ENCODE results near the gene RMND1. TPM values are rescaled to one million over a fixed set of nuclear protein-coding genes. Genes with fewer than 3 reads are reported as not detected.

The RMND1 gene
- total and polyA plus RNA-seq, 9 of the 15 experiments (the other 6 are each of a cell fraction or from before 2014, with no cell fraction given) = 26.9 to 47.8 (median 36.2) TPM

DNA sequence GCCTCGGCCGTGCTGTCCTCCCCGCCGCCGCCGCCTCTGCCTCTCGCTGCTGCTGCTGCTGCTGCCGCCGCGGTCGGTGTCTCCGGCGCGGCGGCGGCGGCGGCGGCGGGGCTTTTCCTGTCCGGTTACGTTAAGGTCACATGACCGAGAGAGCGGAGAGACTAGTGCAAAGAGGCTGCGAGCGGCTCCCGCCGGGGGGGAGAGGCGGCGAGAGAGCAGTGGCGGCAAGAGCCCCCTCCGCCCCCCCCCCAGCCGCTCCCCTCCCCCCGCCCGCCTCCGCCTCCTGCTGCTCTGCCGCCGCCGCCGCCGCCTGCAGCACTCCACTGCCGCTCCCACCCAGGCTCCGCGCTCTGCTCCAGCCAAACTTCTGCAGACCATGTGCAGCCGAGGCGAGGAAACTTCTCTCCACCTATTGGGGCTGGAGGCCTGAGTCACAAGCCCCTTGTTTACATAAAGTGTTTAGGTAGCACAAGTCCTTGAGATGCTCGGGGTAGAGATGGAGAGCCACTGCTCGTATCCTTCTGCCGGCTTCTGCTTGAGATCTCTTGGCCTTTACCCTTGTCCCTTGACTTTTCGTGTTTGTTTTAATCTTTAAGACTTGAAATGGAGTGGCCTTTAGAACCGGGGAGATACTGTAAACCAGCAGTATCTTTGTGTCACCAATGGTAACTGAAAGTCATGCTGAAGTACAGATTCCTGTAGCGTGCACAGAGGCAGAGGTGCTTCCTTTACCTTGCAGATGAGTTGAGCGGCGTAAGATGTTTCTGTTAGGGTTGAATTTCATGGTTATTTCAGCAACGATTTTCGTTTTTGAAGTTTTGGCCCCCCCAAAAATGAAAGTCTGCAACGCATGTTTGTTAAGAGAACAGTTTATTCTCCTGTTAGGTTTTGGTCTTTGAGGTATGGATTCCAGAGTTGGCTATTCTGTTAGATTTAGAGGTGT lies 60.2 kb downstream of the RMND1 start, which contains the start of gene ZBTB2 (continued):
- TF ChIP-seq ZFP36 (IDR thresholded peaks at IDR 0.05; ENCODE audit: low read depth, low read length, partially characterized antibody) = peak; percentile 63
- TF ChIP-seq, protein P1, sequence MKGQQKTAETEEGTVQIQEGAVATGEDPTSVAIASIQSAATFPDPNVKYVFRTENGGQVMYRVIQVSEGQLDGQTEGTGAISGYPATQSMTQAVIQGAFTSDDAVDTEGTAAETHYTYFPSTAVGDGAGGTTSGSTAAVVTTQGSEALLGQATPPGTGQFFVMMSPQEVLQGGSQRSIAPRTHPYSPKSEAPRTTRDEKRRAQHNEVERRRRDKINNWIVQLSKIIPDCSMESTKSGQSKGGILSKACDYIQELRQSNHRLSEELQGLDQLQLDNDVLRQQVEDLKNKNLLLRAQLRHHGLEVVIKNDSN (CRISPR knock-in tag; IDR thresholded peaks at IDR 0.05) = 0 out of 2 replicates have a peak, but pooled peaks have one; percentile 57
- TF ChIP-seq, protein P2, sequence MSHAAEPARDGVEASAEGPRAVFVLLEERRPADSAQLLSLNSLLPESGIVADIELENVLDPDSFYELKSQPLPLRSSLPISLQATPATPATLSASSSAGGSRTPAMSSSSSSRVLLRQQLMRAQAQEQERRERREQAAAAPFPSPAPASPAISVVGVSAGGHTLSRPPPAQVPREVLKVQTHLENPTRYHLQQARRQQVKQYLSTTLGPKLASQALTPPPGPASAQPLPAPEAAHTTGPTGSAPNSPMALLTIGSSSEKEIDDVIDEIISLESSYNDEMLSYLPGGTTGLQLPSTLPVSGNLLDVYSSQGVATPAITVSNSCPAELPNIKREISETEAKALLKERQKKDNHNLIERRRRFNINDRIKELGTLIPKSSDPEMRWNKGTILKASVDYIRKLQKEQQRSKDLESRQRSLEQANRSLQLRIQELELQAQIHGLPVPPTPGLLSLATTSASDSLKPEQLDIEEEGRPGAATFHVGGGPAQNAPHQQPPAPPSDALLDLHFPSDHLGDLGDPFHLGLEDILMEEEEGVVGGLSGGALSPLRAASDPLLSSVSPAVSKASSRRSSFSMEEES (CRISPR knock-in tag; IDR thresholded peaks at IDR 0.05) = peak; percentile 93
- TF ChIP-seq, protein P3, sequence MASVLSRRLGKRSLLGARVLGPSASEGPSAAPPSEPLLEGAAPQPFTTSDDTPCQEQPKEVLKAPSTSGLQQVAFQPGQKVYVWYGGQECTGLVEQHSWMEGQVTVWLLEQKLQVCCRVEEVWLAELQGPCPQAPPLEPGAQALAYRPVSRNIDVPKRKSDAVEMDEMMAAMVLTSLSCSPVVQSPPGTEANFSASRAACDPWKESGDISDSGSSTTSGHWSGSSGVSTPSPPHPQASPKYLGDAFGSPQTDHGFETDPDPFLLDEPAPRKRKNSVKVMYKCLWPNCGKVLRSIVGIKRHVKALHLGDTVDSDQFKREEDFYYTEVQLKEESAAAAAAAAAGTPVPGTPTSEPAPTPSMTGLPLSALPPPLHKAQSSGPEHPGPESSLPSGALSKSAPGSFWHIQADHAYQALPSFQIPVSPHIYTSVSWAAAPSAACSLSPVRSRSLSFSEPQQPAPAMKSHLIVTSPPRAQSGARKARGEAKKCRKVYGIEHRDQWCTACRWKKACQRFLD (CRISPR knock-in tag; IDR thresholded peaks at IDR 0.05) = 0 out of 2 replicates have a peak, but pooled peaks have one; percentile 43
- TF ChIP-seq, protein P4, sequence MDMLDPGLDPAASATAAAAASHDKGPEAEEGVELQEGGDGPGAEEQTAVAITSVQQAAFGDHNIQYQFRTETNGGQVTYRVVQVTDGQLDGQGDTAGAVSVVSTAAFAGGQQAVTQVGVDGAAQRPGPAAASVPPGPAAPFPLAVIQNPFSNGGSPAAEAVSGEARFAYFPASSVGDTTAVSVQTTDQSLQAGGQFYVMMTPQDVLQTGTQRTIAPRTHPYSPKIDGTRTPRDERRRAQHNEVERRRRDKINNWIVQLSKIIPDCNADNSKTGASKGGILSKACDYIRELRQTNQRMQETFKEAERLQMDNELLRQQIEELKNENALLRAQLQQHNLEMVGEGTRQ (CRISPR knock-in tag; IDR thresholded peaks at IDR 0.05) = peak; percentile 10; the same call in 1 of the 2 replicates
- 0 out of 2 replicates have a peak, but pooled peaks have one; percentile 69 for TF ChIP-seq THRAP3 (IDR thresholded peaks at IDR 0.05; ENCODE audit: borderline replicate concordance)
- peak; percentile 42; the same call in 1 of the 2 replicates for TF ChIP-seq ZBTB7A (IDR thresholded peaks at IDR 0.05; ENCODE audit: borderline replicate concordance, control insufficient read depth, low read depth, low read length)
- TF ChIP-seq CXXC5 (CRISPR knock-in tag; IDR thresholded peaks at IDR 0.05) = peak; percentile 63
- no peak for TF ChIP-seq GABPA (tag; conservative IDR thresholded peaks at IDR 0.05; ENCODE audit: low read depth)
- no peak for TF ChIP-seq ZNF778 (CRISPR knock-in tag; IDR thresholded peaks at IDR 0.05)
- TF ChIP-seq DPF2 (IDR thresholded peaks at IDR 0.05) = 0 out of 2 replicates have a peak, but pooled peaks have one; percentile 27
- peak in 1 of 2 experiments; percentile 62; a peak in 1 of 4 replicates for TF ChIP-seq MAZ (CRISPR knock-in tag; conservative IDR thresholded peaks at IDR 0.05 in 1 of 2, IDR thresholded peaks at IDR 0.05 in 1 of 2)
- TF ChIP-seq FOXP1 (CRISPR knock-in tag; IDR thresholded peaks at IDR 0.05) = 0 out of 2 replicates have a peak, but pooled peaks have one; percentile 68
- TF ChIP-seq, protein P5, sequence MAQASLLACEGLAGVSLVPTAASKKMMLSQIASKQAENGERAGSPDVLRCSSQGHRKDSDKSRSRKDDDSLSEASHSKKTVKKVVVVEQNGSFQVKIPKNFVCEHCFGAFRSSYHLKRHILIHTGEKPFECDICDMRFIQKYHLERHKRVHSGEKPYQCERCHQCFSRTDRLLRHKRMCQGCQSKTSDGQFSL (CRISPR knock-in tag; IDR thresholded peaks at IDR 0.05) = peak; percentile 81
- TF ChIP-seq, protein P5 (tag; IDR thresholded peaks at IDR 0.05) = peak in 1 of 2 experiments; percentile 95; a peak in 2 of 4 replicates
- no peak for TF ChIP-seq TFAM (CRISPR knock-in tag; conservative IDR thresholded peaks at IDR 0.05)
- 0 out of 2 replicates have a peak, but pooled peaks have one; percentile 3 for TF ChIP-seq ZBTB17 (CRISPR knock-in tag; IDR thresholded peaks at IDR 0.05)
- peak; percentile 10 for TF ChIP-seq TBP (optimal IDR thresholded peaks at IDR 0.05; ENCODE audit: low read depth, low read length)

Measured in K562 (cell line).